OCI-LY3 (cell line): Measurements from ENCODE around the gene ZAP70.

Source experiments
- H2AFZ ChIP-seq: fragments of 200-600, 300-600 bp; shearing (Covaris generic); 2 replicates; pipeline ENCODE4 v1.6.0; 2014; ENCODE audit warnings: antibody characterized with exemption, low read depth, low read length
- H3K27ac ChIP-seq: fragments of 200-600, 300-600 bp; sonication (generic); 2 replicates; pipeline ENCODE4 v1.5.1; 2014; ENCODE audit warnings: mild to moderate bottlenecking, low read length, moderate library complexity, mixed read lengths
- H3K27me3 ChIP-seq: fragments of 200-600, 300-600 bp; sonication (generic); 2 replicates; pipeline ENCODE4 v1.6.1; 2014; ENCODE audit warnings: low read depth, low read length, mixed read lengths
- H3K36me3 ChIP-seq: fragments of 200-600, 300-600 bp; sonication (generic); replicated peaks from 2 replicates; pipeline ENCODE3; 2014; ENCODE audit warnings: low read depth, low read length, mixed read lengths
- H3K4me1 ChIP-seq: fragments of 300-600, 200-600 bp; sonication (generic); 2 replicates; pipeline ENCODE4 v1.6.1; 2014; ENCODE audit warnings: low read length, mixed read lengths
- H3K4me2 ChIP-seq: fragments of 200-600, 300-600 bp; sonication (generic); 2 replicates; pipeline ENCODE4 v1.6.1; 2014; ENCODE audit warnings: low read length, mixed read lengths
- H3K4me3 ChIP-seq: fragments of 300-600, 200-600 bp; sonication (generic); 2 replicates; pipeline ENCODE4 v1.5.1; 2014; ENCODE audit warnings: antibody characterized with exemption, mild to moderate bottlenecking, low read length, moderate library complexity
- H3K79me2 ChIP-seq: fragments of 300-600, 200-600 bp; shearing (Covaris generic); 2 replicates; pipeline ENCODE4 v1.6.1; 2014; ENCODE audit warnings: mild to moderate bottlenecking, low read length, mixed read lengths
- H3K9ac ChIP-seq: fragments of 300-600, 200-600 bp; shearing (Covaris generic); 2 replicates; pipeline ENCODE4 v1.6.0; 2014; ENCODE audit warnings: mild to moderate bottlenecking, low read length, moderate library complexity
- H3K9me3 ChIP-seq: fragments of 200-600, 300-600 bp; shearing (Covaris generic); 2 replicates; pipeline ENCODE4 v1.6.1; 2014; ENCODE audit warnings: low read length, mixed read lengths; ENCODE audit not compliant: insufficient read depth
- H4K20me1 ChIP-seq: fragments of 200-600, 300-600 bp; sonication (generic); 2 replicates; pipeline ENCODE4 v1.6.1; 2016; ENCODE audit warnings: low read length, mixed read lengths; ENCODE audit not compliant: insufficient read depth
- CTCF ChIP-seq: fragments of 200-600, 300-600 bp; sonication (generic); IDR thresholded peaks from 2 replicates; pipeline ENCODE4 v1.5.1; 2014; ENCODE audit warnings: antibody characterized with exemption, low read length, low read depth
- EZH2phosphoT487 ChIP-seq: fragments of 200-600 bp; shearing (Covaris generic); IDR thresholded peaks from 2 replicates; pipeline ENCODE4 v1.6.1; 2018; ENCODE audit warnings: antibody characterized with exemption, mixed run types, low read depth

ZAP70 gene

GRCh38 chr2:97788986-97789644, 75.7 kb downstream of the ZAP70 start:
- Histone ChIP-seq H2AFZ (no peak overlapping the region), H3K9me3 (no peaks in the 10 kb centered on the region), H3K4me3 (no peak overlapping the region), H4K20me1 (peaks cover 12% of the 10 kb centered on the region; the same call in 1 of the 2 replicates), H3K36me3 (peaks cover 55% of the 10 kb centered on the region), H3K4me1 (no peaks in the 10 kb centered on the region), H3K4me2 (no peak overlapping the region), H3K79me2 (peaks cover 4% of the 10 kb centered on the region), H3K27ac (no peak overlapping the region), H3K9ac (no peak overlapping the region), H3K27me3 (no peaks in the 10 kb centered on the region)
- TF ChIP-seq CTCF: no peak
- no peak for TF ChIP-seq EZH2phosphoT487
